Measurements from ENCODE around the gene NUP133. TPM values are rescaled to one million over a fixed set of nuclear protein-coding genes. Genes with fewer than 3 reads are reported as not detected.

NUP133 gene
- total and polyA plus RNA-seq, 4 donors = 5.7 to 22.7 (median 10.4) TPM

DNA sequence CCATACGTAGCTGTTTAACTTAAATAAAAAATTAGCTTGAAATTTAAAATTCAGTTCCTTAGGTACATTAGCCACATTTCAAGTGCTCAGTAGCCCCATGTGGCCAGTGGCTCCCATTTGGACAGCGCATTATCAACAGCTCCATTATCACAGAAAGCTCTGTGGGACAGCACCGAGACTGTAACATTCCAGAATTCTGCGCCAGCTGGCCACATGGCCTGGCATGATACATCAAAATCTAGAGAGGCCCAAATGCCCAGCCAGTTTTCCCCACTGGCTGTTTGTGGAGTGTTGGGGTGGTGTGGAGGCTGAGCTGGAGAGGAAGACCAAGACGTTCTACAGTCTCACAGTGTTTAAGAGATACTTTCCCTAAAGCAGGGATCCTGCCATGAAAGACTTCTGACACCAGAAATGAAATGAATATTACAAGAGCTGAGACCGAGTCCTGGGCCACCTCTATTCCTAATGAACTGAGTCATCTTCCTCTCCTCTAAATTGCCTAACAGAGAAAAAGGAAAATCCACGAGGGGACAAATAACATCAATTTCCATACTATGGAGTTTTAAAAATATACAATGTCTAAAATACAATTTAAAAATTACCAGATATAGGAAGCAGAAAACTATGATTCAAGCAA, 47.0 kb downstream of the NUP133 start:
- Histone ChIP-seq H3K27ac (ENCODE audit: low read depth in 1 of 2, low read length in 2 of 2) (no peak overlapping the region), H3K9me3 (ENCODE audit: control insufficient read depth in 4 of 4, low read length in 3 of 4) (no peaks in the 10 kb centered on the region), H3K27me3 (ENCODE audit: control insufficient read depth in 4 of 4, insufficient read depth in 4 of 4, low read length in 3 of 4) (no peaks in the 10 kb centered on the region), H3K36me3 (ENCODE audit: control insufficient read depth in 4 of 4, insufficient read depth in 3 of 4, low read depth in 1 of 4, low read length in 3 of 4) (peaks cover 16 to 78% (median 56%) of the 10 kb centered on the region in 4 donors), H3K9ac (ENCODE audit: low read depth in 1 of 2, low read length in 2 of 2) (no peak overlapping the region), H3K4me1 (ENCODE audit: control insufficient read depth in 4 of 4, insufficient read depth in 4 of 4, low read length in 3 of 4) (no peaks in the 10 kb centered on the region), H3K4me3 (ENCODE audit: low read depth in 1 of 3, low read length in 3 of 3) (no peak overlapping the region)
- TF ChIP-seq RAD21 (IDR thresholded peaks at IDR 0.05) (no peak), YY1 (IDR thresholded peaks at IDR 0.05) (no peak), NR2F2 (IDR thresholded peaks at IDR 0.05) (no peak), JUND (IDR thresholded peaks at IDR 0.05) (no peak), FOXA2 (IDR thresholded peaks at IDR 0.05) (no peak)
- TF ChIP-seq, protein P1, sequence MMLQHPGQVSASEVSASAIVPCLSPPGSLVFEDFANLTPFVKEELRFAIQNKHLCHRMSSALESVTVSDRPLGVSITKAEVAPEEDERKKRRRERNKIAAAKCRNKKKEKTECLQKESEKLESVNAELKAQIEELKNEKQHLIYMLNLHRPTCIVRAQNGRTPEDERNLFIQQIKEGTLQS (IDR thresholded peaks at IDR 0.05) = no peak
- TF ChIP-seq, protein P2, sequence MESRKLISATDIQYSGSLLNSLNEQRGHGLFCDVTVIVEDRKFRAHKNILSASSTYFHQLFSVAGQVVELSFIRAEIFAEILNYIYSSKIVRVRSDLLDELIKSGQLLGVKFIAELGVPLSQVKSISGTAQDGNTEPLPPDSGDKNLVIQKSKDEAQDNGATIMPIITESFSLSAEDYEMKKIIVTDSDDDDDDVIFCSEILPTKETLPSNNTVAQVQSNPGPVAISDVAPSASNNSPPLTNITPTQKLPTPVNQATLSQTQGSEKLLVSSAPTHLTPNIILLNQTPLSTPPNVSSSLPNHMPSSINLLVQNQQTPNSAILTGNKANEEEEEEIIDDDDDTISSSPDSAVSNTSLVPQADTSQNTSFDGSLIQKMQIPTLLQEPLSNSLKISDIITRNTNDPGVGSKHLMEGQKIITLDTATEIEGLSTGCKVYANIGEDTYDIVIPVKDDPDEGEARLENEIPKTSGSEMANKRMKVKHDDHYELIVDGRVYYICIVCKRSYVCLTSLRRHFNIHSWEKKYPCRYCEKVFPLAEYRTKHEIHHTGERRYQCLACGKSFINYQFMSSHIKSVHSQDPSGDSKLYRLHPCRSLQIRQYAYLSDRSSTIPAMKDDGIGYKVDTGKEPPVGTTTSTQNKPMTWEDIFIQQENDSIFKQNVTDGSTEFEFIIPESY (IDR thresholded peaks at IDR 0.05) = no peak
- TF ChIP-seq, protein P3, sequence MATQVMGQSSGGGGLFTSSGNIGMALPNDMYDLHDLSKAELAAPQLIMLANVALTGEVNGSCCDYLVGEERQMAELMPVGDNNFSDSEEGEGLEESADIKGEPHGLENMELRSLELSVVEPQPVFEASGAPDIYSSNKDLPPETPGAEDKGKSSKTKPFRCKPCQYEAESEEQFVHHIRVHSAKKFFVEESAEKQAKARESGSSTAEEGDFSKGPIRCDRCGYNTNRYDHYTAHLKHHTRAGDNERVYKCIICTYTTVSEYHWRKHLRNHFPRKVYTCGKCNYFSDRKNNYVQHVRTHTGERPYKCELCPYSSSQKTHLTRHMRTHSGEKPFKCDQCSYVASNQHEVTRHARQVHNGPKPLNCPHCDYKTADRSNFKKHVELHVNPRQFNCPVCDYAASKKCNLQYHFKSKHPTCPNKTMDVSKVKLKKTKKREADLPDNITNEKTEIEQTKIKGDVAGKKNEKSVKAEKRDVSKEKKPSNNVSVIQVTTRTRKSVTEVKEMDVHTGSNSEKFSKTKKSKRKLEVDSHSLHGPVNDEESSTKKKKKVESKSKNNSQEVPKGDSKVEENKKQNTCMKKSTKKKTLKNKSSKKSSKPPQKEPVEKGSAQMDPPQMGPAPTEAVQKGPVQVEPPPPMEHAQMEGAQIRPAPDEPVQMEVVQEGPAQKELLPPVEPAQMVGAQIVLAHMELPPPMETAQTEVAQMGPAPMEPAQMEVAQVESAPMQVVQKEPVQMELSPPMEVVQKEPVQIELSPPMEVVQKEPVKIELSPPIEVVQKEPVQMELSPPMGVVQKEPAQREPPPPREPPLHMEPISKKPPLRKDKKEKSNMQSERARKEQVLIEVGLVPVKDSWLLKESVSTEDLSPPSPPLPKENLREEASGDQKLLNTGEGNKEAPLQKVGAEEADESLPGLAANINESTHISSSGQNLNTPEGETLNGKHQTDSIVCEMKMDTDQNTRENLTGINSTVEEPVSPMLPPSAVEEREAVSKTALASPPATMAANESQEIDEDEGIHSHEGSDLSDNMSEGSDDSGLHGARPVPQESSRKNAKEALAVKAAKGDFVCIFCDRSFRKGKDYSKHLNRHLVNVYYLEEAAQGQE (IDR thresholded peaks at IDR 0.05) = no peak
- TF ChIP-seq, protein P4, sequence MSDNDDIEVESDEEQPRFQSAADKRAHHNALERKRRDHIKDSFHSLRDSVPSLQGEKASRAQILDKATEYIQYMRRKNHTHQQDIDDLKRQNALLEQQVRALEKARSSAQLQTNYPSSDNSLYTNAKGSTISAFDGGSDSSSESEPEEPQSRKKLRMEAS (IDR thresholded peaks at IDR 0.05) = no peak
- DNase-seq (ENCODE audit: low spot score) = no peak
- 94% methylated on average over 7 of the region's 7 CpGs for WGBS

DNA sequence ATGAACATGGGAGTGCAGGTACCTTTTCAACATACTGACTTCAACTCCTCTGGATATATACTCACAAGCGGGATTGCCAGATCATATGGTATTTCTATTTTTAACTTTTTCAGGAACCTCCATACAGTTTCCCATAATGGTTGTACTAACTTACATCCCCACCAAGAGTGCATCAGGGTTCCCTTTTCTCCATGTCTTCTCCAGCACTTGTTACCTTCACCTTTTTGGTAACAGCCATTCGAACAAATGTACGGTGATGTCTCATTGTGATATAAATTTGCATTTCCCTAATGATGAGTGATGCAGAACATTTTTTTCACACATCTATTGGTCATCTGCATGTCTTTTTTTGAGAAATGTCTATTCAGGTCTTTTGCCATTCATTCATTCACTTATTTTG, 48.3 kb downstream of the NUP133 start:
- whole genome bisulfite sequencing = 99% methylated on average over 3 of the region's 3 CpGs
- no peak for TF ChIP-seq FOXA2 (IDR thresholded peaks at IDR 0.05)
- TF ChIP-seq SP1 (IDR thresholded peaks at IDR 0.05) = no peak
- Histone ChIP-seq H3K4me1 (ENCODE audit: control insufficient read depth in 4 of 4, insufficient read depth in 4 of 4, low read length in 3 of 4) (no peaks in the 10 kb centered on the region), H3K27me3 (ENCODE audit: control insufficient read depth in 4 of 4, insufficient read depth in 4 of 4, low read length in 3 of 4) (no peaks in the 10 kb centered on the region), H3K27ac (ENCODE audit: low read depth in 1 of 2, low read length in 2 of 2) (no peak overlapping the region), H3K36me3 (ENCODE audit: control insufficient read depth in 4 of 4, insufficient read depth in 3 of 4, low read depth in 1 of 4, low read length in 3 of 4) (peaks cover 16 to 70% (median 56%) of the 10 kb centered on the region in 4 donors), H3K9ac (ENCODE audit: low read depth in 1 of 2, low read length in 2 of 2) (no peak overlapping the region), H3K9me3 (ENCODE audit: control insufficient read depth in 4 of 4, low read length in 3 of 4) (no peaks in the 10 kb centered on the region), H3K4me3 (ENCODE audit: low read depth in 1 of 3, low read length in 3 of 3) (no peak overlapping the region)
- DNase-seq (ENCODE audit: low spot score) = no peak

DNA sequence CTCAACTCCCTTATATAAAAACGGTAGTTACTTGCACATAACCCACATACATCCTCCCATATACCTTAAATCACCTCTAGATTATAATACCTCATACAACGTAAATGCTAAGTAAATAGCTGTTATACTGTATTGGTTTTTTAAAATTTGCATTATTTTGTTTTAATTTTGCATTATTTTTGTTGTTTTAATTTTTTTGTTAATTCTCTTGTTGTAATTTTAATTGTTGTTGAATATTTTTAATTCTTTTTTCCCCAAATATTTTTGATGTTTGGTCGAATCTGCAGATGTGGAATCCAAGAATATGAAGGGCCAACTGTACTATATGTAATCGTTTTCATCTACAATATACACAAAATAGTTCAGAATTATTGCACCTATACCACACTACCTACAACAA, 50.7 kb downstream of the NUP133 start:
- no peak for DNase-seq (ENCODE audit: low spot score)
- no peak overlapping the region for H3K27ac ChIP-seq (ENCODE audit: low read depth in 1 of 2, low read length in 2 of 2)
- H3K9ac ChIP-seq (ENCODE audit: low read depth in 1 of 2, low read length in 2 of 2) = no peak overlapping the region
- 93% methylated on average over 4 of the region's 4 CpGs for WGBS
- H3K4me3 ChIP-seq (ENCODE audit: low read depth in 1 of 3, low read length in 3 of 3) = no peak overlapping the region
- H3K9me3 ChIP-seq (ENCODE audit: control insufficient read depth in 4 of 4, low read length in 3 of 4) = no peaks in the 10 kb centered on the region
- H3K4me1 ChIP-seq (ENCODE audit: control insufficient read depth in 4 of 4, insufficient read depth in 4 of 4, low read length in 3 of 4) = no peaks in the 10 kb centered on the region
- H3K27me3 ChIP-seq (ENCODE audit: control insufficient read depth in 4 of 4, insufficient read depth in 4 of 4, low read length in 3 of 4) = no peaks in the 10 kb centered on the region
- H3K36me3 ChIP-seq (ENCODE audit: control insufficient read depth in 4 of 4, insufficient read depth in 3 of 4, low read depth in 1 of 4, low read length in 3 of 4) = peaks cover 10 to 54% (median 43%) of the 10 kb centered on the region in 4 donors
- TF ChIP-seq NR2F2 (IDR thresholded peaks at IDR 0.05) = no peak
- TF ChIP-seq, protein P1 (IDR thresholded peaks at IDR 0.05) = no peak
- TF ChIP-seq, protein P4 (IDR thresholded peaks at IDR 0.05) = no peak
- no peak for TF ChIP-seq FOXA1 (IDR thresholded peaks at IDR 0.05)
- no peak for TF ChIP-seq HNF4A (conservative IDR thresholded peaks at IDR 0.05)
- TF ChIP-seq, protein P2 (IDR thresholded peaks at IDR 0.05) = no peak
- no peak for TF ChIP-seq GABPA (IDR thresholded peaks at IDR 0.05 in 1 of 2, conservative IDR thresholded peaks at IDR 0.05 in 1 of 2)
- no peak for TF ChIP-seq RAD21 (IDR thresholded peaks at IDR 0.05)
- TF ChIP-seq EGR1 (IDR thresholded peaks at IDR 0.05; ENCODE audit: low read depth in 2 of 2) = no peak
- no peak for TF ChIP-seq HNF4G (IDR thresholded peaks at IDR 0.05)
- TF ChIP-seq FOXA2 (IDR thresholded peaks at IDR 0.05) = no peak
- TF ChIP-seq, protein P5, sequence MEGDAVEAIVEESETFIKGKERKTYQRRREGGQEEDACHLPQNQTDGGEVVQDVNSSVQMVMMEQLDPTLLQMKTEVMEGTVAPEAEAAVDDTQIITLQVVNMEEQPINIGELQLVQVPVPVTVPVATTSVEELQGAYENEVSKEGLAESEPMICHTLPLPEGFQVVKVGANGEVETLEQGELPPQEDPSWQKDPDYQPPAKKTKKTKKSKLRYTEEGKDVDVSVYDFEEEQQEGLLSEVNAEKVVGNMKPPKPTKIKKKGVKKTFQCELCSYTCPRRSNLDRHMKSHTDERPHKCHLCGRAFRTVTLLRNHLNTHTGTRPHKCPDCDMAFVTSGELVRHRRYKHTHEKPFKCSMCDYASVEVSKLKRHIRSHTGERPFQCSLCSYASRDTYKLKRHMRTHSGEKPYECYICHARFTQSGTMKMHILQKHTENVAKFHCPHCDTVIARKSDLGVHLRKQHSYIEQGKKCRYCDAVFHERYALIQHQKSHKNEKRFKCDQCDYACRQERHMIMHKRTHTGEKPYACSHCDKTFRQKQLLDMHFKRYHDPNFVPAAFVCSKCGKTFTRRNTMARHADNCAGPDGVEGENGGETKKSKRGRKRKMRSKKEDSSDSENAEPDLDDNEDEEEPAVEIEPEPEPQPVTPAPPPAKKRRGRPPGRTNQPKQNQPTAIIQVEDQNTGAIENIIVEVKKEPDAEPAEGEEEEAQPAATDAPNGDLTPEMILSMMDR (IDR thresholded peaks at IDR 0.05; ENCODE audit: low read depth, low read length, missing input control) = no peak
- TF ChIP-seq YY1 (IDR thresholded peaks at IDR 0.05) = no peak
- TF ChIP-seq JUND (IDR thresholded peaks at IDR 0.05) = no peak

All from liver (tissue), 9 donors.